Endothelial cell of umbilical vein (primary cell): ENCODE results near the gene DLGAP4.

ENCODE experiments used
- CTCF ChIP-seq, 2 donors: IDR thresholded peaks; 1 replicate in 1 of 2; 2 replicates in 1 of 2; pipeline ENCODE4 v1.5.1; 2011; ENCODE audit warnings: low read length in 2 of 2, mild to moderate bottlenecking in 2 of 2, moderate library complexity in 2 of 2, control low read depth in 1 of 2, inconsistent platforms in 1 of 2, low read depth in 1 of 2; ENCODE audit not compliant: insufficient read depth in 1 of 2; ENCODE audit errors: extremely low read depth in 1 of 2
- EZH2 ChIP-seq: IDR thresholded peaks from 2 replicates; pipeline ENCODE4 v1.6.1; 2012; ENCODE audit warnings: borderline replicate concordance, low read depth, mild to moderate bottlenecking, moderate library complexity, low read length, inconsistent platforms; ENCODE audit not compliant: severe bottlenecking
- GATA2 ChIP-seq: IDR thresholded peaks from 2 replicates; pipeline ENCODE4 v1.7.0; 2011; ENCODE audit warnings: low read depth, mild to moderate bottlenecking, moderate library complexity, mixed read lengths, low read length; ENCODE audit not compliant: insufficient read length, insufficient read depth
- POLR2A ChIP-seq: IDR thresholded peaks from 2 replicates; pipeline ENCODE4 v1.6.1; 2012; ENCODE audit warnings: low read depth, mild to moderate bottlenecking, control low read depth, low read length
- POLR2AphosphoS5 ChIP-seq: IDR thresholded peaks from 2 replicates; pipeline ENCODE4 v1.6.1; 2012; ENCODE audit warnings: low read depth, mild to moderate bottlenecking, control low read depth, low read length, moderate library complexity; ENCODE audit not compliant: insufficient read depth

GRCh38 chr20:36498386-36499179, 192.4 kb downstream of the DLGAP4 start:
- TF ChIP-seq EZH2 = no peak
- no peak for TF ChIP-seq POLR2A
- TF ChIP-seq CTCF (IDR thresholded peaks at IDR 0.05; ENCODE audit: extremely low read depth in 1 of 2, insufficient read depth in 1 of 2, low read depth in 1 of 2, low read length in 2 of 2) = no peak
- no peak for TF ChIP-seq POLR2AphosphoS5
- TF ChIP-seq GATA2 = no peak
